HPDE6-E6E7 (cell line): Measurements from ENCODE around the gene HIVEP2.

Experiments used
- DNase-seq: peaks from one replicate; pipeline ENCODE4 v3.0.0; 2011; ENCODE audit warnings: missing footprints; ENCODE audit errors: extremely low spot score

The HIVEP2 gene

DNA sequence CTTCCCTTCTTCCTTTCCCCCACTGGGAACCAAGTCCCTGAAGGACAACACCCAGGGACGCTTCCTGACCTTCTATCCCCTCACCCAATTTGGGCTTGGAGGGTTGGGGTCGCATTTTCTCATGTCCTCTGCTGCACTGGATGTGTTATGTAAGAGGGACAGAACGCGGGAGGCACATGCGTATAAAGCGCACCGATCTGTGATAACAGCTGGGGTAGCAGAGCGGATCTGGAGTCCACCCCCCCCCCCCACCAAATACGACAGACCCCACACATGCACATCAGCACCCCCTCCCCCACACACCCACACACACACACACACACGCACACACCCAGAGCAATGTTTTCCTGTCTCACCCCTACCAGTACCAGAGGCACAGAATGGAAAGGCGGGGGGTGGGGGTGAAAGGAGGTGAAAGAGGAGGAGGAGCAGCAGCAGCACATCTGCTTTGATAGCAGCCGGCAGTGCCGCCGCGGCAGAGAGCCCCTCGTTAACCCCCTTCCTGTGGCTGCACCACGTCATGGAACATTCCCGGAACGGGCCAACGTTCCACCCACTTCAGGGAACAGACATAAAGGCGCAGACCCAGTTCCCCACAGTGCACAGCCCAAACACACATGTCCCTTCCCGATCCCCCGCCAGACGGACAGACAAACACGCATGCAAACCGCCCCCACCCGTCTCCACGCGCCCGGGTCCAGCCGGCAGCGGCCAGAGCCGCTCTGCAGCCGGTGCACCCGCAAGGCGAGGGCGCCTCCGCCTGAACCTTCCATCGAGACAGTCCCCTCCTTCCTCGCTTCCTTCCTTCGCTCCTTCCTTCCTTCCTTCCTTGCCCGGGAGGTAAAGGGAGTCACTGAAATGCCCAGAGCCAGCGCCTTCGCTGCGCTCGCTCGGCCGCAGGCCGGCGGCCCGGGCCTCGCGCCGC is 590 bp downstream of the HIVEP2 start:
- peak; percentile 31 for DNase-seq

GRCh38 chr6:142943711-142944123 is 1.3 kb downstream of the HIVEP2 start:
- DNase-seq, result no peak

GRCh38 chr6:142942805-142943227 is 2.2 kb downstream of the HIVEP2 start:
- DNase-seq, result no peak

DNA sequence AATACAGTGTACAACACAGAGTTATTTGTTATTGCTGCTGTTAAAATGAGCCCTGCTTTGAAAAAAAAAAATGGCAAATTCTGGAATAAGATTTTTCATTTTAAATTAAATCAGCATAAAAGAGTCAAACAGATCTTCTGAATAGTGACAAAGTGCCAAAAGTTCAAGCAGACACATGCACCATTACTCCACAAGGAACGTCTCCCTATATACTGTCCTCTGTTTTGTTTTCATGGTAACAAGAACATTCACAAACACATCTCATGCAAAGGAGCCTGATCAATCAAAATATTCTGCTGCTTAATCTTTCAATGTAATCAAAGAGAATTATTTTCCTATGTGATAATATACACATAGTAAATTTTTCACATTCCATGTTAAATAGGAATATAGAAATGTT is 2.7 kb downstream of the HIVEP2 start:
- DNase-seq, result no peak

- no peak for DNase-seq
Observed at GRCh38 chr6:142941018-142941417, 4.0 kb downstream of the HIVEP2 start.

DNA sequence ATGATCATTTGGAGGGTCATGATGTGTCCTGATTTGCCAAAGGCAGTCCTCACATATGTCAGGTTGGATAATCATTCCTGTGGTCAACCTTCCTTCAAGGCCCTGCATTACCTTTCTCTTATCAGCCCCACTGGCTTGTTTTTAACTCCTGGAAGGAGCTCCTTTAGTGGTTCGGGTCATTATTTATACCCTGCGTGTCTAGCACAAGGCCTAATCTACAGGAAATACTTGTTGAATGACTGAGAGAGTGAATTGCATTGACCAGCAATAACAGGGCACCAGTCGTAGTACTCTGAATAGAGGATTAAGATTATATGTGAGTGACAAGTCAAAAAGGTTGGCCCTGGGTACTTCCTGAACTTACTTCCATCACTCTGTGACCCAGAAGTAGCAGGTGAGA is 4.5 kb downstream of the HIVEP2 start:
- no peak for DNase-seq

DNA sequence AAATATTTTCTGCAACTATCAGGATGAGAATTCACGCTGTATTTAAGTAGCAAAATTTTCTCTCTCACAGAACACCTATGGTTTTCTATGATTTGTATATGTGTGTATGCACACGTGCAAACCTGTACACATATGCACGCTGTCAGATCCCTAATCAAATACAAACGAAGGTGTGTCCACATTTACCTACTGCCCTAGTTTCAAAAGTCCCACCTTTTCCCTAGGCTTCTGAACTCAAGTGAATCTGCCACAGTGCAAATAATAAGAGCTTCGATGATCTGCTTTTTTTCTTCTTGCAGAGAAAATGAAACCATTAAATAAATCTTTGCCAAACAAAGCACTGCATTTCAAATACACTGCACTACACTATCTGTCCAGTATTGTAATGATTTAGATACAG is 6.5 kb downstream of the HIVEP2 start:
- DNase-seq, result no peak

DNA sequence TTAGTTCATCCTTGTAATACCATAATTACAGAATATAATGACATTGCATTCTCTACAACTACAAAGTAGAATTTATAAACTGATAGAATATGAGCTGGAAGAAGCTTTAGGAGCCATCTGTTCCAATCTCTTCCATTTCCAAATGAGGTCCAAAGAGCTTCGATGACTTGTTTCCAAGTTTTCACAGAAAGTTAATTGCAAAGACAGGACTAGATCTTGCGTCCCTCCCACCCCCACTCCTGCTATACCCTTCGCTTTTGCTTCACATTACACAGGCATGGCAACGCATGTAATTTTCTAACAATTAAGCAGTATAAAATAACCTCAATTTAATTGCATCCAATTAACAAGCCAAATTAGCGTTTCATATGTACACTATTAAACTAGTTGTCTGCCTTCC is 7.0 kb downstream of the HIVEP2 start:
- no peak for DNase-seq

DNA sequence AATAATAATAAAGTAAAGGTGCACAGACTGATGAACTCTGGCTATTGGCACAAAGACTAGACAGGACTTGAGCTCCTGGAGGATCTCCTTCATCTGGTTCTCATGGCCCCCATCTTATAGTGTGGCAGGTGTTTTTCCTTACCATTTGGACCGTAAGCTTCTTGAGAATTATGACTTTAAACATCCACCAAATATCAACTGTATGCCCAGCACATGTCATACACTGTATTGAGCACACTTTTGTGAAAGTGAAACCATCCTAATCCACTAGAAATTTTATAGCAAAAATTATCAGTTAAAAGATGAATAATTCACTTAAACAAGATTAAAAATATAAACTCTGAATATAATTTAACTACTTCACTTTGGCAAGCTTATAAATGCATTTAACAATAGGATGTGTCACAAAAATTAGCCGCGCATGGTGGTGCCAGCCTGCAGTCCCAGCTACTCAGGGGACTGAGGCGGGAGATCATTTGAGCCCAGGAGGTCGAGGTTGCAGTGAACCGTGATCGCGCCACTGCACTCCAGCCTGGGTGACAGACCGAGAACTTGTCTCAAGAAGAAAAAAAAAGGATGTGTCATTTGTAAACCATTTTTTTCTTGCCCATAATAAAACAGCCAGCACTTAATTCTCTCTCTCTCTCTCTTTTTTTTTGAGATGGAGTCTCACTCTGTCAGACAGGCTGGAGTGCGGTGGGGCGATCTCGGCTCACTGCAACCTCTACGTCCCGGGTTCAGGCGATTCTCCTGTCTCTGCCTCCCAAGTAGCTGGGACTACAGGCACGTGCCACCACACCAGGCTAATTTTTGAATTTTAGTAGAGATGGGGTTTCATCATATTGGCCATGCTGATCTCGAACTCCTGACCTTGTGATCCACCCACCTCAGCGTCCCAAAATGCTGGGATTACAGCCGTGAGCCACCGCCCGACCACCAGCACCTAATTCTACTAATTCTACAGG is 9.1 kb downstream of the HIVEP2 start:
- DNase-seq, result no peak

GRCh38 chr6:142934599-142934998 is 10.4 kb downstream of the HIVEP2 start:
- no peak for DNase-seq

DNA sequence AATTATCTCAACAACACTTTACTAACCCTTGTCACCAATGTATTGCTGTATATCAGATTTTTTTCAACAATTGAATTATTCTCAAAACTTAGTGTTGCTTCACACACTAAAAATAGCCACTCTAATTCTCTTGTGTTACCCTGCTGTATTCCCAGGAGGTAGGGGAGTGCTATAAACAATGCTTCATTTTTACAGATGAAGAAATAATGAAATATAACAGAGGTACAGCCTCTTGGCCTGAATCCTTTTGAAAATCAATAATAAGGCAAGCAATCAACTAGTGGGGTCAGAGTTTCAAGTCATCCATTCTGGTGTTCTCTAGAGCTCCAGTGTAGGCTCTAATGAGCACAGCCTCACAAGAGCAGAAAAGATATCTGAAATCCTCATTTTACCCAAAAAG is 10.9 kb downstream of the HIVEP2 start:
- no peak for DNase-seq

GRCh38 chr6:142933701-142934100 is 11.3 kb downstream of the HIVEP2 start:
- DNase-seq, result no peak

- no peak for DNase-seq
Observed at GRCh38 chr6:142932889-142933288, 12.1 kb downstream of the HIVEP2 start.

DNA sequence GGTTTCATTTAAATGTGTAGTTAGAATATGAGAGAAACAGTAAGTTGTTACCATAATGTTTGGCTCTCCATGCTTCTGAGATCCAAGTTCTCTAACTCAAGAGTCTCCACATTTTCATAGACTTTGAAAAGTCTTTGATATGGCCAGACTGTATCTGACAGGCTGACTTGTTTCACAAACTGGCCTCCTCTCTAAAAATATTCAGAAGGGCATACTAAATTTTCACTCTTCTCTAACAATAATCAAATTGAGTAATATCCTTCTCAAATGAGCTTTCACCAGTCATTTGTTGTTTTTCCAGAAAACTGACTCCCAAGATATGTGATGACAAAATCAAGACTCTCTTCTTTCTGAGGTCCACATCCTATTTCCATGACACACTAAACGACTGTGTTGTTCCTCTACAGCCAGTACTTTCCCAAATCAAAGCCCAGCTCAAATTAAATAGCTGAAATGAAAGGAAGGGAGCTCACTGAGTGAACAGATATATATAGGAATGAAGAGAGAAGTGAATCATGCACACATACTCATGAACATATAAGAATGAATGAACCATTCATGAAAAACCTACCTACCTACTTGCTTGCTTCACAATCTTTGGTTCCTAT is 15.1 kb downstream of the HIVEP2 start:
- no peak for DNase-seq

GRCh38 chr6:142927904-142928303 is 17.1 kb downstream of the HIVEP2 start:
- DNase-seq, result no peak

GRCh38 chr6:142927271-142927580 is 17.8 kb downstream of the HIVEP2 start:
- no peak for DNase-seq

- peak; percentile 41 for DNase-seq
Observed at GRCh38 chr6:142926494-142927270, 18.3 kb downstream of the HIVEP2 start.

DNA sequence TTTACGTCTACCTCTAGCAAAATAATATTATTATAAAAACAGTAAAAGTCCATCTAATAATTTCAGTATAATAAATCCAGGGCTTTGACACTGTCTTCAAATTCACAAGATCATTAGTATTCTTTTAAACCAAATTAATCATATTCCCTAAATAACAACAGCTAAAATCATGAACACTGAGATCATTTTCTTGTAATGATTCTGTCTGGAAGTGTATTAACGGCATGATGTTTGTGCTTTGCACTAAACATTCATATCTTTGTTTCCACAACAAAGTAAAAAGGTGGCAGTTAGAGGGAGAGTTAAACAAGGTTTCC is 18.8 kb downstream of the HIVEP2 start:
- DNase-seq, result no peak

- no peak for DNase-seq
Observed at GRCh38 chr6:142925575-142926110, 19.3 kb downstream of the HIVEP2 start.

GRCh38 chr6:142918339-142919042 is 26.5 kb downstream of the HIVEP2 start:
- DNase-seq, result no peak

DNA sequence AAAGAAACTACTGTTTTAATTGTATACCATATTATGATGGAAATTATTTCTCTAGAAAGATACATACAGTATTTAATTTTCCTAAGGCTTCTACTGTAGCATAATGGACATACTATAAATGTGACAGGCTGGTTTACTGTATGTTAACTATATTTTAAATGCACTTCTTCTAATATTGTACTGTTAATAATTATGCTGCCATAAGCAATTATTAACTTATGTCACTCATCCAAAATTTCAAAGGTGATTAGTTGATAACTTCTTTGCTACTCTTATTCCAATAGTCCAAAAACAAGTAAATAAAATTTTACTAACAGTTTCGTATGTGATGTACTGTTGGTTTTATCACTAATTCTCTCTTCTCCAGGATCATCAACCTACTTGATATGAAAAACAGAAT is 28.1 kb downstream of the HIVEP2 start:
- DNase-seq, result no peak
